ENCODE results near the gene GRM1.

GRCh38 chr6:146210406-146211083 lies 181.7 kb downstream of the GRM1 start:
- TF ChIP-seq, protein P1, sequence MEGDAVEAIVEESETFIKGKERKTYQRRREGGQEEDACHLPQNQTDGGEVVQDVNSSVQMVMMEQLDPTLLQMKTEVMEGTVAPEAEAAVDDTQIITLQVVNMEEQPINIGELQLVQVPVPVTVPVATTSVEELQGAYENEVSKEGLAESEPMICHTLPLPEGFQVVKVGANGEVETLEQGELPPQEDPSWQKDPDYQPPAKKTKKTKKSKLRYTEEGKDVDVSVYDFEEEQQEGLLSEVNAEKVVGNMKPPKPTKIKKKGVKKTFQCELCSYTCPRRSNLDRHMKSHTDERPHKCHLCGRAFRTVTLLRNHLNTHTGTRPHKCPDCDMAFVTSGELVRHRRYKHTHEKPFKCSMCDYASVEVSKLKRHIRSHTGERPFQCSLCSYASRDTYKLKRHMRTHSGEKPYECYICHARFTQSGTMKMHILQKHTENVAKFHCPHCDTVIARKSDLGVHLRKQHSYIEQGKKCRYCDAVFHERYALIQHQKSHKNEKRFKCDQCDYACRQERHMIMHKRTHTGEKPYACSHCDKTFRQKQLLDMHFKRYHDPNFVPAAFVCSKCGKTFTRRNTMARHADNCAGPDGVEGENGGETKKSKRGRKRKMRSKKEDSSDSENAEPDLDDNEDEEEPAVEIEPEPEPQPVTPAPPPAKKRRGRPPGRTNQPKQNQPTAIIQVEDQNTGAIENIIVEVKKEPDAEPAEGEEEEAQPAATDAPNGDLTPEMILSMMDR (IDR thresholded peaks at IDR 0.05): no peak
- TF ChIP-seq POLR2A (IDR thresholded peaks at IDR 0.05) (no peak), POLR2AphosphoS5 (IDR thresholded peaks at IDR 0.05) (no peak)

Measured in prostate gland (tissue), 2 donors.